Ishikawa (cell line): ENCODE results near the gene BEGAIN.

Experiments
- CREB1 ChIP-seq: IDR thresholded peaks from 2 replicates; pipeline ENCODE4 v1.6.1; 2012; ENCODE audit warnings: low read depth
- EGR1 ChIP-seq: IDR thresholded peaks from 2 replicates; pipeline ENCODE4 v1.6.1; 2012
- EP300 ChIP-seq: IDR thresholded peaks from 2 replicates; pipeline ENCODE4 v1.6.1; 2012; ENCODE audit warnings: borderline replicate concordance
- FOXM1 ChIP-seq: IDR thresholded peaks from 2 replicates; pipeline ENCODE4 v1.6.1; 2012; ENCODE audit warnings: low read depth, borderline replicate concordance
- MAX ChIP-seq: IDR thresholded peaks from 2 replicates; pipeline ENCODE4 v1.6.1; 2012
- REST ChIP-seq: IDR thresholded peaks from 2 replicates; pipeline ENCODE4 v1.6.1; 2012; ENCODE audit warnings: low read depth, mild to moderate bottlenecking
- TAF1 ChIP-seq: IDR thresholded peaks from 2 replicates; pipeline ENCODE4 v1.6.1; 2012; ENCODE audit warnings: low read depth, mild to moderate bottlenecking
- TCF12 ChIP-seq: IDR thresholded peaks from 2 replicates; pipeline ENCODE4 v1.6.1; 2012; ENCODE audit warnings: low read depth
- USF1 ChIP-seq: IDR thresholded peaks from 2 replicates; pipeline ENCODE4 v1.6.1; 2012
- YY1 ChIP-seq: IDR thresholded peaks from 2 replicates; pipeline ENCODE4 v1.6.1; 2012; ENCODE audit warnings: low read depth
- ZBTB7A ChIP-seq: IDR thresholded peaks from 2 replicates; pipeline ENCODE4 v1.6.1; 2012; ENCODE audit warnings: low read depth

GRCh38 chr14:100609941-100610391 is 22.7 kb upstream of the BEGAIN start:
- TF ChIP-seq CREB1 (no peak), EP300 (no peak), TAF1 (no peak), MAX (no peak), ZBTB7A (no peak), REST (no peak), FOXM1 (no peak), USF1 (no peak), YY1 (no peak), EGR1 (no peak), TCF12 (no peak)
